Mesendoderm (in vitro differentiated cells): ENCODE results near the gene YES1.

Experiments
- DNase-seq: peaks from one replicate; pipeline ENCODE4 v3.0.0; 2013
- H2AK5ac ChIP-seq: 2 replicates; pipeline ENCODE4 v1.6.1; 2013; ENCODE audit warnings: low read length, inconsistent platforms
- H2BK120ac ChIP-seq: 2 replicates; pipeline ENCODE4 v1.6.1; 2013; ENCODE audit warnings: low read depth, mild to moderate bottlenecking, low read length, moderate library complexity, mixed read lengths
- H2BK15ac ChIP-seq: replicated peaks from 2 replicates; pipeline ENCODE4 v1.6.1; 2013; ENCODE audit warnings: low read depth, mild to moderate bottlenecking, moderate library complexity
- H2BK5ac ChIP-seq: 2 replicates; pipeline ENCODE4 v1.6.1; 2013; ENCODE audit warnings: low read length, inconsistent platforms
- H3K18ac ChIP-seq: 2 replicates; pipeline ENCODE4 v1.6.1; 2013; ENCODE audit warnings: mild to moderate bottlenecking, low read length, mixed read lengths
- H3K23ac ChIP-seq: one replicate; pipeline ENCODE4 v1.6.1; 2013; ENCODE audit warnings: low read length
- H3K27ac ChIP-seq: 2 replicates; pipeline ENCODE4 v1.5.1; 2013; ENCODE audit warnings: low read depth, mild to moderate bottlenecking, inconsistent platforms, low read length, moderate library complexity
- H3K27me3 ChIP-seq: 2 replicates; pipeline ENCODE4 v1.6.1; 2013; ENCODE audit warnings: low read length, control low read depth, mild to moderate bottlenecking, inconsistent platforms; ENCODE audit not compliant: insufficient read depth, poor library complexity
- H3K36me3 ChIP-seq: 2 replicates; pipeline ENCODE4 v1.6.1; 2013; ENCODE audit warnings: low read length, inconsistent platforms; ENCODE audit not compliant: control insufficient read depth, insufficient read depth
- H3K4ac ChIP-seq: one replicate; pipeline ENCODE4 v1.6.1; 2013; ENCODE audit warnings: low read depth, mild to moderate bottlenecking, low read length, moderate library complexity
- H3K4me1 ChIP-seq: 2 replicates; pipeline ENCODE4 v1.6.1; 2013; ENCODE audit warnings: low read depth, low read length, inconsistent platforms; ENCODE audit not compliant: control insufficient read depth
- H3K4me2 ChIP-seq: 2 replicates; pipeline ENCODE4 v1.6.1; 2013; ENCODE audit warnings: low read length
- H3K4me3 ChIP-seq: 2 replicates; pipeline ENCODE4 v1.5.1; 2013; ENCODE audit warnings: mild to moderate bottlenecking, low read length
- H3K56ac ChIP-seq: one replicate; pipeline ENCODE4 v1.6.1; 2013; ENCODE audit warnings: low read length
- H3K79me1 ChIP-seq: 2 replicates; pipeline ENCODE4 v1.6.1; 2013; ENCODE audit warnings: low read length, inconsistent platforms
- H3K79me2 ChIP-seq: 2 replicates; pipeline ENCODE4 v1.6.1; 2013; ENCODE audit warnings: mild to moderate bottlenecking, low read length; ENCODE audit not compliant: control insufficient read depth, insufficient read depth
- H3K9ac ChIP-seq: 2 replicates; pipeline ENCODE4 v1.6.1; 2013; ENCODE audit warnings: low read length, inconsistent platforms
- H4K5ac ChIP-seq: one replicate; pipeline ENCODE4 v1.6.1; 2013; ENCODE audit warnings: low read length
- H4K8ac ChIP-seq: one replicate; pipeline ENCODE4 v1.6.1; 2013; ENCODE audit warnings: low read depth, mild to moderate bottlenecking, control low read depth, low read length, moderate library complexity
- WGBS: extraction: QIAGEN DNeasy Blood & Tissue Kit; methylation state at CpG from one replicate; pipeline ENCODE4 v1.1.7; 2013; ENCODE audit warnings: low lambda C conversion rate, missing lambda C conversion rate; ENCODE audit not compliant: insufficient coverage; ENCODE audit errors: extremely low coverage; 5-methylcytosine and 5-hydroxymethylcytosine counted together

YES1 gene

DNA sequence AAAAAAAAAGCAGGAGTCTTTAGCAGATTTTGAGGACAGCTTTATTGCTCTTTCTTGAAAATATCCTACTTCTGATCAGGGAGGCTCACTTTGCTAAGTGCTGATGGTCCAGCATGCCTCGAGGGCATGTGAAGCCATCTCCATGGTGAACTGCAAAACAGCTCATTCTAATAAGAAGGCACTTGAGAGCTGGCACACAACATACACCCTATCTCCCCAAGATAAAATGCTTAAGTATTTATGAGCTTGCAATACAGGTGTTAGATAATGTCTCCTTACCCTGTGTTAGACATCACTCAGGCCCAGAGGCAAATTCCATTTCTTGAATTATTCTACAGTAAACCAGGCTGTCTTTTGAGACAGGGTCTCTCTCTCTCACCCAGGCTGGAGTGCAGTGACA lies 102.3 kb downstream of the YES1 start:
- Histone ChIP-seq H3K18ac (no peak overlapping the region), H3K27ac (no peak overlapping the region), H3K4me1 (no peaks in the 10 kb centered on the region), H4K8ac (no peak overlapping the region), H3K9ac (no peak overlapping the region), H3K4me3 (no peak overlapping the region), H3K36me3 (peaks cover 3% of the 10 kb centered on the region), H2AK5ac (no peak overlapping the region), H3K4ac (no peak overlapping the region), H3K4me2 (no peak overlapping the region), H3K79me1 (peaks cover 11% of the 10 kb centered on the region), H3K56ac (no peak overlapping the region), H2BK120ac (no peak overlapping the region), H3K23ac (no peak overlapping the region), H4K5ac (no peak overlapping the region), H2BK15ac (no peak overlapping the region), H3K27me3 (no peaks in the 10 kb centered on the region), H2BK5ac (no peak overlapping the region), H3K79me2 (peaks cover 13% of the 10 kb centered on the region)
- DNase-seq = peak; percentile 55
- no CpG with 5 or more reads among the region's 1 CpG for WGBS

DNA sequence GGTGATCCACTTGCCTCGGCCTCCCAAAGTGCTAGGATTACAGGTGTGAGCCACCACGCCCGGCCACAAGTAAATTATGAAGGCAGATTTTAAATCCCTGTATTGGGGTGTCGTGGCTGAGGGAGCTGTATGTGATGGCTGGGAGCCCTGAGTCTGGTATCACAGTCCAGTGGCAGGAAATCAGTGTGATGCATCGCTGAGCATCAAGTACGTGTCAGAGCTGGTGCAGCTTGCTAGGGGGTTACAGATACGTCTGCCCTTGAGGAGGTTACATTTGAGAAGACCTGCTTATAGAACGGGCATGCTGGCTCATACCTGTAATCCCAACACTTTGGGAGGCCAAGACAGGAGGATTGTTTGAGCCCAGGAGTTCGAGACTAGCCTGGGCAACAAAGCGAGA lies 103.9 kb downstream of the YES1 start:
- Histone ChIP-seq H3K56ac (no peak overlapping the region), H3K18ac (no peak overlapping the region), H3K4me1 (no peaks in the 10 kb centered on the region), H3K9ac (no peak overlapping the region), H3K27ac (no peak overlapping the region), H3K79me1 (peaks cover 11% of the 10 kb centered on the region), H4K8ac (no peak overlapping the region), H3K27me3 (no peaks in the 10 kb centered on the region), H2BK5ac (no peak overlapping the region), H4K5ac (no peak overlapping the region), H3K36me3 (peaks cover 3% of the 10 kb centered on the region), H3K4ac (no peak overlapping the region), H2BK15ac (no peak overlapping the region), H3K4me2 (no peak overlapping the region), H3K79me2 (peaks cover 13% of the 10 kb centered on the region), H3K23ac (no peak overlapping the region), H2AK5ac (no peak overlapping the region), H2BK120ac (no peak overlapping the region), H3K4me3 (no peak overlapping the region)
- DNase-seq = no peak
- WGBS = no CpG with 5 or more reads among the region's 10 CpGs

DNA sequence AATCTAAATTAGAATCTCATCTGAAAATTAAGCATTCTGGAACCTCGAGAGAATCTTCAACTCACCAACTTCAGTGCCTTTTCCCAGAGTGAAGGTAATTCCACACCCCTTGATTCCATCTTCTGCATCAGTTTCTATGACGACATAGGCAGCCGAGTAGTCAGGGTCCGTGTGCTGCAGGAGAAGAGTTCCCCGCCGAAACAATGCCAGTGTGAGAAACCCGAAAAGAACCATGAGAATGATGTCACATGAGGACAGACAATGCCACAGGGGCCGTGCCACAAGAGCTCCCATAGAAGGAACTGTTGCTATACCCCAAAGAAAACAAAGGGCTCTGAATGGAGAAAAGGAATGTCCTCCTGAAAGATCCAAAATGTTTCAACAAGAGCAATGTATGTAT lies 105.6 kb downstream of the YES1 start:
- Histone ChIP-seq H3K18ac (no peak overlapping the region), H3K9ac (no peak overlapping the region), H2BK15ac (no peak overlapping the region), H3K4me2 (no peak overlapping the region), H2BK120ac (no peak overlapping the region), H3K4me3 (no peak overlapping the region), H3K56ac (no peak overlapping the region), H4K8ac (no peak overlapping the region), H2BK5ac (no peak overlapping the region), H3K79me1 (peaks cover 9% of the 10 kb centered on the region), H3K79me2 (peaks cover 9% of the 10 kb centered on the region), H3K27me3 (no peaks in the 10 kb centered on the region), H3K23ac (no peak overlapping the region), H3K36me3 (peaks cover 3% of the 10 kb centered on the region), H4K5ac (no peak overlapping the region), H2AK5ac (no peak overlapping the region), H3K4me1 (no peaks in the 10 kb centered on the region), H3K27ac (no peak overlapping the region), H3K4ac (no peak overlapping the region)
- DNase-seq = no peak
- no CpG with 5 or more reads among the region's 8 CpGs for WGBS

- Histone ChIP-seq H3K23ac (no peak overlapping the region), H3K27ac (no peak overlapping the region), H4K8ac (no peak overlapping the region), H3K18ac (no peak overlapping the region), H3K79me2 (no peaks in the 10 kb centered on the region), H2BK5ac (no peak overlapping the region), H3K27me3 (no peaks in the 10 kb centered on the region), H3K9ac (no peak overlapping the region), H3K36me3 (peaks cover 3% of the 10 kb centered on the region), H3K4me3 (no peak overlapping the region), H3K4me1 (no peaks in the 10 kb centered on the region), H2BK120ac (no peak overlapping the region), H3K4me2 (no peak overlapping the region), H2AK5ac (no peak overlapping the region), H4K5ac (no peak overlapping the region), H3K79me1 (peaks cover under 1% of the 10 kb centered on the region), H3K4ac (no peak overlapping the region), H2BK15ac (no peak overlapping the region), H3K56ac (no peak overlapping the region)
- WGBS = no CpG with 5 or more reads among the region's 8 CpGs
- DNase-seq = no peak
Observed at GRCh38 chr18:703213-703967, 108.7 kb downstream of the YES1 start.

GRCh38 chr18:697800-698199 lies 114.2 kb downstream of the YES1 start:
- Histone ChIP-seq H3K79me1 (peaks cover 1% of the 10 kb centered on the region), H3K9ac (no peak overlapping the region), H4K8ac (no peak overlapping the region), H2BK5ac (no peak overlapping the region), H2AK5ac (no peak overlapping the region), H2BK15ac (no peak overlapping the region), H3K23ac (no peak overlapping the region), H3K36me3 (peaks cover 2% of the 10 kb centered on the region), H3K4me3 (no peak overlapping the region), H2BK120ac (no peak overlapping the region), H3K18ac (no peak overlapping the region), H3K79me2 (no peaks in the 10 kb centered on the region), H4K5ac (no peak overlapping the region), H3K27me3 (no peaks in the 10 kb centered on the region), H3K4me1 (no peaks in the 10 kb centered on the region), H3K4ac (no peak overlapping the region), H3K4me2 (no peak overlapping the region), H3K27ac (no peak overlapping the region), H3K56ac (no peak overlapping the region)
- WGBS = no CpG with 5 or more reads among the region's 10 CpGs
- DNase-seq = peak; percentile 25

GRCh38 chr18:697012-697411 lies 115.0 kb downstream of the YES1 start:
- Histone ChIP-seq H3K79me2 (no peaks in the 10 kb centered on the region), H2BK120ac (no peak overlapping the region)
- DNase-seq = no peak

More at GRCh38 chr18:697012-697411, 115.0 kb downstream of the YES1 start:
- no peak overlapping the region for H3K18ac ChIP-seq
- no peaks in the 10 kb centered on the region for H3K27me3 ChIP-seq
- H3K27ac ChIP-seq = no peak overlapping the region
- H3K56ac ChIP-seq = no peak overlapping the region
- no peak overlapping the region for H2AK5ac ChIP-seq
- no peak overlapping the region for H3K4me3 ChIP-seq
- H3K79me1 ChIP-seq = peaks cover 1% of the 10 kb centered on the region
- H3K36me3 ChIP-seq = peaks cover 2% of the 10 kb centered on the region
- H3K4me2 ChIP-seq = no peak overlapping the region
- H2BK15ac ChIP-seq = no peak overlapping the region
- no peaks in the 10 kb centered on the region for H3K4me1 ChIP-seq
- H4K8ac ChIP-seq = no peak overlapping the region
- no peak overlapping the region for H3K23ac ChIP-seq
- no peak overlapping the region for H3K4ac ChIP-seq
- WGBS = no CpG with 5 or more reads among the region's 4 CpGs
- H3K9ac ChIP-seq = no peak overlapping the region
- no peak overlapping the region for H2BK5ac ChIP-seq
- H4K5ac ChIP-seq = no peak overlapping the region
